H9 (cell line): Measurements from ENCODE around the gene TMEM237. TPM values are rescaled to one million over a fixed set of nuclear protein-coding genes. Genes with fewer than 3 reads are reported as not detected.

Experiments
- DNase-seq: peaks from one replicate; pipeline ENCODE4 v3.0.0-alpha.2; 2017
- H2AFZ ChIP-seq: one replicate; pipeline ENCODE4 v1.6.1; 2013; ENCODE audit warnings: mild to moderate bottlenecking, low read length, control low read depth, moderate library complexity
- H2AK5ac ChIP-seq: 2 replicates; pipeline ENCODE4 v1.6.1; 2013; ENCODE audit warnings: low read length, control low read depth, mixed read lengths; ENCODE audit not compliant: insufficient read length
- H2BK120ac ChIP-seq: one replicate; pipeline ENCODE4 v1.6.1; 2013; ENCODE audit warnings: low read depth, mild to moderate bottlenecking, low read length, control low read depth, inconsistent platforms; ENCODE audit not compliant: poor library complexity, severe bottlenecking
- H2BK12ac ChIP-seq: 2 replicates; pipeline ENCODE4 v1.6.1; 2013; ENCODE audit warnings: low read length, control low read depth, mixed read lengths, low read depth; ENCODE audit not compliant: insufficient read length
- H2BK15ac ChIP-seq: 2 replicates; pipeline ENCODE4 v1.6.1; 2013; ENCODE audit warnings: low read depth, low read length, control low read depth
- H2BK20ac ChIP-seq: one replicate; pipeline ENCODE4 v1.6.1; 2013; ENCODE audit warnings: low read depth, mild to moderate bottlenecking, low read length, control low read depth, inconsistent platforms; ENCODE audit not compliant: poor library complexity, severe bottlenecking
- H2BK5ac ChIP-seq: 2 replicates; pipeline ENCODE4 v1.6.1; 2013; ENCODE audit warnings: low read length, control low read depth, mixed read lengths; ENCODE audit not compliant: insufficient read length
- H3K14ac ChIP-seq: 2 replicates; pipeline ENCODE4 v1.6.1; 2013; ENCODE audit warnings: low read length, control low read depth; ENCODE audit not compliant: insufficient read depth
- H3K18ac ChIP-seq: 2 replicates; pipeline ENCODE4 v1.6.1; 2013; ENCODE audit warnings: low read depth, mild to moderate bottlenecking, mixed read lengths, low read length, control low read depth; ENCODE audit not compliant: insufficient read length
- H3K23ac ChIP-seq: 2 replicates; pipeline ENCODE4 v1.6.1; 2013; ENCODE audit warnings: low read length, control low read depth, mixed read lengths, low read depth; ENCODE audit not compliant: insufficient read length
- H3K23me2 ChIP-seq: 2 replicates; pipeline ENCODE4 v1.6.1; 2013; ENCODE audit warnings: low read depth, mild to moderate bottlenecking, mixed read lengths, low read length, control low read depth; ENCODE audit not compliant: insufficient read length, poor library complexity, severe bottlenecking
- H3K27ac ChIP-seq: 2 replicates; pipeline ENCODE4 v1.5.1; 2013; ENCODE audit warnings: low read length, control low read depth, mixed read lengths, low read depth; ENCODE audit not compliant: insufficient read length
- H3K27me3 ChIP-seq: 2 replicates; pipeline ENCODE4 v1.6.1; 2013; ENCODE audit warnings: low read length, control low read depth, inconsistent platforms; ENCODE audit not compliant: insufficient read depth
- H3K4ac ChIP-seq: 2 replicates; pipeline ENCODE4 v1.6.1; 2013; ENCODE audit warnings: low read depth, mild to moderate bottlenecking, control low read depth, inconsistent platforms, low read length, moderate library complexity
- H3K4me1 ChIP-seq: 2 replicates; pipeline ENCODE4 v1.6.1; 2013; ENCODE audit warnings: low read length, control low read depth, inconsistent platforms; ENCODE audit not compliant: insufficient read depth
- H3K4me2 ChIP-seq: 2 replicates; pipeline ENCODE4 v1.6.1; 2013; ENCODE audit warnings: low read length, control low read depth, mixed read lengths; ENCODE audit not compliant: insufficient read length, insufficient read depth
- H3K56ac ChIP-seq: 2 replicates; pipeline ENCODE4 v1.6.1; 2013; ENCODE audit warnings: low read depth, mild to moderate bottlenecking, mixed read lengths, low read length, control low read depth; ENCODE audit not compliant: insufficient read length
- H3K79me1 ChIP-seq: 2 replicates; pipeline ENCODE4 v1.6.1; 2013; ENCODE audit warnings: low read depth, mild to moderate bottlenecking, moderate library complexity, low read length, control low read depth, inconsistent platforms; ENCODE audit not compliant: insufficient read depth, poor library complexity, severe bottlenecking
- H3K79me2 ChIP-seq: 2 replicates; pipeline ENCODE4 v1.6.1; 2013; ENCODE audit warnings: low read length, control low read depth, inconsistent platforms; ENCODE audit not compliant: insufficient read depth
- H3K9ac ChIP-seq: 2 replicates; pipeline ENCODE4 v1.6.1; 2013; ENCODE audit warnings: low read length, control low read depth, mixed read lengths; ENCODE audit not compliant: insufficient read length; ENCODE audit errors: extremely low read depth
- H3K9me3 ChIP-seq: one replicate; pipeline ENCODE4 v1.6.1; 2013; ENCODE audit warnings: low read depth, low read length, inconsistent platforms; ENCODE audit not compliant: control insufficient read depth
- H3T11ph ChIP-seq: one replicate; pipeline ENCODE4 v1.6.1; 2013; ENCODE audit warnings: mild to moderate bottlenecking, low read length, control low read depth, inconsistent platforms
- H4K20me1 ChIP-seq: one replicate; pipeline ENCODE4 v1.6.1; 2013; ENCODE audit not compliant: control insufficient read depth, insufficient read length, insufficient read depth
- H4K5ac ChIP-seq: 2 replicates; pipeline ENCODE4 v1.6.1; 2013; ENCODE audit warnings: low read depth, mild to moderate bottlenecking, mixed read lengths, low read length, control low read depth; ENCODE audit not compliant: insufficient read length
- H4K8ac ChIP-seq: replicated peaks from 2 replicates; pipeline ENCODE4 v1.6.1; 2013; ENCODE audit warnings: low read length, control low read depth, mixed read lengths, low read depth; ENCODE audit not compliant: insufficient read length
- H4K91ac ChIP-seq: 2 replicates; pipeline ENCODE4 v1.6.1; 2013; ENCODE audit warnings: low read depth, mild to moderate bottlenecking, moderate library complexity, mixed read lengths, low read length, control low read depth; ENCODE audit not compliant: insufficient read length
- H3K27ac Mint-ChIP-seq, 3 experiments: 2 replicates in 2 of 3; 3 replicates in 1 of 3; pipeline ENCODE4 v1.8.0; 2020 to 2021; ENCODE audit warnings: mixed read lengths in 3 of 3, mild to moderate bottlenecking in 1 of 3, moderate library complexity in 1 of 3
- H3K27me3 Mint-ChIP-seq: 2 replicates; pipeline ENCODE4 v1.8.0; 2021; ENCODE audit warnings: low read depth, mild to moderate bottlenecking, moderate library complexity, mixed read lengths
- H3K36me3 Mint-ChIP-seq, 3 experiments: 2 replicates in 2 of 3; 3 replicates in 1 of 3; pipeline ENCODE4 v1.8.0; 2020 to 2021; ENCODE audit warnings: low read depth in 3 of 3, mixed read lengths in 3 of 3; ENCODE audit not compliant: insufficient read depth in 1 of 3
- H3K4me1 Mint-ChIP-seq, 2 experiments: 2 replicates each; pipeline ENCODE4 v1.8.0; 2020; ENCODE audit warnings: mixed read lengths in 2 of 2
- H3K4me3 Mint-ChIP-seq, 2 experiments: 2 replicates in 1 of 2; 3 replicates in 1 of 2; pipeline ENCODE4 v1.8.0; 2020 to 2021; ENCODE audit warnings: mild to moderate bottlenecking in 2 of 2, mixed read lengths in 2 of 2, moderate library complexity in 1 of 2
- H3K9me3 Mint-ChIP-seq, 2 experiments: 2 replicates in 1 of 2; 3 replicates in 1 of 2; pipeline ENCODE4 v1.8.0; 2020; ENCODE audit warnings: mild to moderate bottlenecking in 2 of 2, mixed read lengths in 2 of 2, moderate library complexity in 1 of 2
- CTCF ChIP-seq: fragments of 200-600 bp; sonication (generic); conservative IDR thresholded peaks from 3 replicates; pipeline ENCODE4 v1.8.0; 2021; ENCODE audit warnings: antibody characterized with exemption, mild to moderate bottlenecking
- WGBS: extraction: QIAGEN DNeasy Blood & Tissue Kit; methylation state at CpG from one replicate; pipeline ENCODE4 v1.1.7; 2013; ENCODE audit warnings: missing lambda C conversion rate, low lambda C conversion rate, mixed read lengths; ENCODE audit not compliant: insufficient read length; ENCODE audit errors: extremely low coverage; 5-methylcytosine and 5-hydroxymethylcytosine counted together
- total RNA-seq: library from RNA; stranded (reverse); gene quantifications from 2 replicates; pipeline ENCODE4 v1.2.1, GENCODE V29; 2021

TMEM237 gene
- total RNA-seq, 1 experiment from 2014 or later: 37.7 TPM

DNA sequence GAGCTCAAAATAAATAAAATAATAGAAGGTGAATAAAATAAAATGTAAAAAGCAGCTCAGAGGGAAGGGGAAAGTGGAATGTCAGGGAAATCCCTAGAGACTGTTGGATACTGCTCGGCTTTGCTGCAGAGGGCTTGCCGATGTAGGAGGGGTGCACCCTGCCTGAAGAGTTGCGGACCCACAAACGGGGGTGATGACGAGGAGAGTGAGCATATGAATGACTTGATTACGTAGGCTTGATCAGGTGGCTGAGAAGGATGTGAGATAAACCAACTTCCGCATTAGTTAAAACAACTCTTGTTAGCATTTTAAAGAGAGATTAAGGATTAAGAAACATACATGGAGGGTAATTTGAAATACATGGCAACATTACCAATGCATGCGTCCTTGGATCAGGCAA is 21.0 kb upstream of the TMEM237 start:
- Histone ChIP-seq H4K5ac (no peak overlapping the region), H3K4me1 (no peaks in the 10 kb centered on the region), H3K4ac (no peak overlapping the region), H3K18ac (no peak overlapping the region), H2AFZ (no peak overlapping the region), H4K8ac (no peak overlapping the region), H3K56ac (no peak overlapping the region), H3K9me3 (no peaks in the 10 kb centered on the region), H4K20me1 (no peaks in the 10 kb centered on the region), H2BK120ac (no peak overlapping the region), H3K23ac (no peak overlapping the region), H3K27ac (no peak overlapping the region), H3K9ac (no peak overlapping the region), H3T11ph (no peak overlapping the region), H2AK5ac (no peak overlapping the region), H3K23me2 (no peaks in the 10 kb centered on the region), H2BK15ac (no peak overlapping the region; the same call in 1 of the 2 replicates), H2BK5ac (no peak overlapping the region), H3K27me3 (no peaks in the 10 kb centered on the region), H4K91ac (no peak overlapping the region), H2BK12ac (no peak overlapping the region), H3K4me2 (no peak overlapping the region), H2BK20ac (no peak overlapping the region), H3K14ac (no peak overlapping the region), H3K79me1 (no peaks in the 10 kb centered on the region), H3K79me2 (no peaks in the 10 kb centered on the region)
- Mint-ChIP-seq H3K27ac (no peak overlapping the region), H3K27me3 (0 out of 2 replicates have a peak, but pooled peaks cover 2% of the 10 kb centered on the region), H3K4me3 (no peak overlapping the region), H3K4me1 (peaks cover 3 to 6% of the 10 kb centered on the region in 2 experiments; a peak in 3 of 4 replicates), H3K36me3 (no peaks in the 10 kb centered on the region), H3K9me3 (no peaks in the 10 kb centered on the region)
- no CpG with 5 or more reads among the region's 8 CpGs for WGBS
- no peak for TF ChIP-seq CTCF
- DNase-seq: no peak
